ENCODE results near the gene ROCK2. TPM values are rescaled to one million over a fixed set of nuclear protein-coding genes. Genes with fewer than 3 reads are reported as not detected.

ROCK2 gene
- total and polyA plus RNA-seq, 9 of the 15 experiments (the other 6 are each of a cell fraction or from before 2014, with no cell fraction given): 4.9 to 30.6 (median 14.3) TPM

DNA sequence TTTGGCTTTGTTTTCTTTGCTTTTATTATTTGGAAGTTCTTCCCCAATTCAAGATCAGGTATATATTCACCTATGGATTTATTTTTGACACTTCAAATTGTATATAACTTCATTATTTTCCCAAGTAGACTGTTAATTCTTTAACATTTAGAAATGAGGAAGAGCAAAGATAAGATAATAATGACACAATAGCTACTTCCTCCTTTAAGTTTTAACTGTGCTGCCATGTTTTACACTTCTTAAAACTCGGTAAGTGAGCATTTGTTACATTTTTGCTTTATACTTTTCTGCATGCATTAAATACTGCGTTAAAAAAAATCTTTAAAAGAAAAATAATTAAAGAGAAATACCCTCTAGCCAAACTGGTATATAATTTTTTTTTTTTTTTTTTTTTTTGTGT, 156.7 kb downstream of the ROCK2 start:
- no peaks in the 10 kb centered on the region for H3K9me1 ChIP-seq (ENCODE audit: control insufficient read depth, insufficient read depth, low read length)
- H4K20me1 ChIP-seq (replicated peaks; ENCODE audit: control insufficient read depth, insufficient read depth, low read length): no peaks in the 10 kb centered on the region
- H3K27ac ChIP-seq (ENCODE audit: extremely low read depth, low read depth, low read length): no peak overlapping the region; the same call in 2 of the 3 replicates
- ATAC-seq (no peak), FAIRE-seq (no peak), DNase-seq (ENCODE audit: extremely low read depth in 1 of 4, low spot score in 3 of 4) (no peak)
- no peak overlapping the region for H3K4me3 ChIP-seq
- no peak overlapping the region for H2AFZ ChIP-seq (ENCODE audit: low read depth, low read length)
- H3K4me2 ChIP-seq (ENCODE audit: insufficient read depth, low read length): no peak overlapping the region
- CTCF ChIA-PET (ENCODE audit: low intra/inter-chr PET ratio): no interaction called here
- H3K79me2 ChIP-seq (ENCODE audit: control insufficient read depth, insufficient read depth, low read length): no peaks in the 10 kb centered on the region
- no peak overlapping the region for H3K9ac ChIP-seq (ENCODE audit: insufficient read depth in 1 of 2, low read depth in 2 of 2, low read length in 2 of 2)
- peaks cover 34% of the 10 kb centered on the region; the same call in 2 of the 3 replicates for H3K36me3 ChIP-seq (ENCODE audit: control insufficient read depth, insufficient read depth, low read length)
- in situ Hi-C loops (cut with MboI) (no loop called here), intact Hi-C loops (cut with micrococcal nuclease) (no loop called here)
- 37% methylated on average over 2 of the region's 2 CpGs for WGBS (ENCODE audit: insufficient coverage, low coverage, missing lambda C conversion rate)
- H3K4me1 ChIP-seq (replicated peaks in 1 of 2; ENCODE audit: control insufficient read depth in 2 of 2, insufficient read depth in 2 of 2, low read length in 2 of 2): peaks cover 0 to 13% of the 10 kb centered on the region in 2 experiments; a peak in 2 of 5 replicates
- H3K9me3 ChIP-seq (replicated peaks; ENCODE audit: control insufficient read depth, insufficient read depth, low read depth, low read length): no peaks in the 10 kb centered on the region
- BruUV-seq (replicated peaks): no TSS peak
- no peak for TF ChIP-seq ZNF431 (CRISPR knock-in tag; IDR thresholded peaks at IDR 0.05)
- TF ChIP-seq CEBPB (tag; IDR thresholded peaks at IDR 0.05): peak; percentile 24; the same call in 1 of the 2 replicates
- peak; percentile 69; the same call in 1 of the 2 replicates for TF ChIP-seq GTF2E2 (tag; IDR thresholded peaks at IDR 0.05)
- TF ChIP-seq ZBTB2 (IDR thresholded peaks at IDR 0.05): no peak
- TF ChIP-seq SPI1 (IDR thresholded peaks at IDR 0.05; ENCODE audit: borderline replicate concordance, low read depth, low read length): peak; percentile 69; the same call in 1 of the 2 replicates
- TF ChIP-seq NFIX (CRISPR knock-in tag; IDR thresholded peaks at IDR 0.05; ENCODE audit: low read depth): no peak
- peak; percentile 8; the same call in 1 of the 2 replicates for TF ChIP-seq SOX6 (IDR thresholded peaks at IDR 0.05)
- TF ChIP-seq POLR2H (tag; IDR thresholded peaks at IDR 0.05; ENCODE audit: low read depth): 0 out of 2 replicates have a peak, but pooled peaks have one; percentile 40
- no peak for TF ChIP-seq MTA3 (IDR thresholded peaks at IDR 0.05; ENCODE audit: borderline replicate concordance)
- TF ChIP-seq, protein P1, sequence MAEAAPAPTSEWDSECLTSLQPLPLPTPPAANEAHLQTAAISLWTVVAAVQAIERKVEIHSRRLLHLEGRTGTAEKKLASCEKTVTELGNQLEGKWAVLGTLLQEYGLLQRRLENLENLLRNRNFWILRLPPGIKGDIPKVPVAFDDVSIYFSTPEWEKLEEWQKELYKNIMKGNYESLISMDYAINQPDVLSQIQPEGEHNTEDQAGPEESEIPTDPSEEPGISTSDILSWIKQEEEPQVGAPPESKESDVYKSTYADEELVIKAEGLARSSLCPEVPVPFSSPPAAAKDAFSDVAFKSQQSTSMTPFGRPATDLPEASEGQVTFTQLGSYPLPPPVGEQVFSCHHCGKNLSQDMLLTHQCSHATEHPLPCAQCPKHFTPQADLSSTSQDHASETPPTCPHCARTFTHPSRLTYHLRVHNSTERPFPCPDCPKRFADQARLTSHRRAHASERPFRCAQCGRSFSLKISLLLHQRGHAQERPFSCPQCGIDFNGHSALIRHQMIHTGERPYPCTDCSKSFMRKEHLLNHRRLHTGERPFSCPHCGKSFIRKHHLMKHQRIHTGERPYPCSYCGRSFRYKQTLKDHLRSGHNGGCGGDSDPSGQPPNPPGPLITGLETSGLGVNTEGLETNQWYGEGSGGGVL (CRISPR knock-in tag; IDR thresholded peaks at IDR 0.05): no peak
- no peaks in the 10 kb centered on the region for H3K27me3 ChIP-seq (ENCODE audit: control insufficient read depth in 2 of 2, insufficient read depth in 2 of 2, low read length in 2 of 2)
- POLR2A ChIA-PET: no interaction called here
